Measurements from ENCODE around the gene PRKACG.
A peak's percentile ranks its signal among the peaks of the same experiment; 100 is the strongest.
"Not testable (repeated sequence)": the region's sequence is repeated elsewhere in the genome, so short reads cannot be mapped to it uniquely, and the experiment has no call there.

PRKACG gene

DNA sequence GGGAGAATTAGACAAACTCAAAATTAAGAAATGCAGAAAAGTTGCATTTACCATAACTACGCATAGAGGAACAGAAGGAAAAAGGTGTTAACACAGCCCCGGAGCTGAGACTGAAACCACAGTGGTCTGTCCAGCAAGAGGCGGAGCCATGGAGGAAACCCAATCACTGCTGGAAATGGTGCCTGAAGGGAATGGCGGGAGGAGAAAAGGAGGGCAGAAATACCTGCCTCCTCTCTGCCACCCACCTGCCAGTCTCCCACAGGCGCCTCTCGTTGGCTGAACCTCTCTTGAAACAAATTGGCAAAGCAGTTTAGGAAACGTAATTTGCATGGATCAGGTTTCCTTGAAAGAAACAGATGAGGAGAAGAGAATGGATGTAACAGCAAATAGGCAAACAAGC lies 9.7 kb upstream of the PRKACG start:
- DNase-seq = no peak

DNA sequence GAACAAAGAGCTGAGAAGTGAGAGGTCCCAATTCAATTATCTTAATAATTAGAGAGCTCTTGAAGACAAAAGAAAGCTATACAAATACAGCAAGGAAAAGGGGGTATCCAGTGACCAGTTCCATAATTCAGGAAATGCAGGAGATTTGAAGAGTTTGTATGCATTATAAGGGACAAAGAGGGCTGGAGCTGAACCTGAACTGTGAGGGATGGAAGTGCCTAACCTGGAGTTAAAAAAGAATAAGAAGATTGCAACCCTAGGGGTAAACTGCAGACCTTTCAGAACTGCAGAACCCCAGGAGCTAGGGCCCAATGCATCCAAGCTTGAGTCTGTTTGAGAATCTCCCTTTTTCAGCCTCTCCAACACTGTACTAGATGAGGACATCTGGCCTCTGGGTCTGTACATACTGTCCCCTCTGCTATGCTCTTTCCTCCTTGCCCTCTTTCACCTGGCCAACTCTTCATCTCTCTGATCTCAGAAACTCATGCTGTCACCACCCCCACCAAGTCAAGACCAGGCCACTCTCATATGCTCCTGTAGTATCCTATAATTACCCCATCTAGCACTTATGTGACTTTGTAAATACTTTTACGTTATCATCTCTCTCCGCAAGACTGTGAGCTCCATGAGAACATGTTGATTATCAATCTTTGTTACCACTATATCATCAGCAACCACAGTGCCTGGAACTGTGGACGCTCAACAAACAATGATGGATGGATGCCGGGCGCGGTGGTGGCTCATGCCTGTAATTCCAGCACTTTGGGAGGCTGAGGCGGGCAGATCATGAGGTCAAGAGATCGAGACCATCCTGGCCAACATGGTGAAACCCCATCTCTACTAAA lies 6.6 kb upstream of the PRKACG start:
- DNase-seq = no peak

DNA sequence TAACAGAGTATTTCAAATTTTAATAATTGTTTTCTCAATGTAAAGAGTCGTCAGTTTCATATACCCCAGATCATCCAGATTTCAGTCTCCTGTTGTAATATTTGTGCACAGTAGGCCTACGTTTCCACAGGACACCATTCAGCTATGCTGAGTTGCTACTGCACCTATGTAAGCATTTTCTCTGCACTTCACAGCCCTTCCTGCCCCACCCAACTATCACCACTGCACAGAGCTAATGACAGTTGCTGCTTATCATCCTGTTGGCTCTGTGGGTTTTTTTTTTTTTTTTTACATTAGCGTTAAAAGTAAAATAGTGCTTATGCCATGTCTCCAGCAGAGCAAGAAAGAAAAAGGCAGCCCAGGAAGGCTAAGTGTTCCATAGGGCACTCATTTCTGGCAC lies 5.9 kb upstream of the PRKACG start:
- no peak for DNase-seq

DNA sequence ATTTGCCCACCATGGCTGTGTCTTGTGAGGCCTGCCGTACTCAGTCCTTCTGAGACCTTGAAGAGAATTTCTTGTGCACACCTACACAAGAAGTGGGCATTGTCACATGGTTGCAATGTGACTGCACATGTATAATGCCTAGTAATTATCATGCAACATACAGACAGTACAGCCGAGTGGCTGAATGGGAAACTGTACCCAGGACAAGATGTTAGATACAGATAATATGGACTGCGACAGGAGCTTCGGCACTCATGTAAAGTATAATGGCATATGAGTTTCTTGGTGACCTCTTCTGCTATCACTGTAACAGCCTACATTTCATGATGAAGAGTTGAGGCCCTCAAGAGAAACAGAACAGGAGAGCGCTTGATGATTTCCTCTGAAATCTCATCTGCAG lies 4.8 kb upstream of the PRKACG start:
- DNase-seq = no peak

DNA sequence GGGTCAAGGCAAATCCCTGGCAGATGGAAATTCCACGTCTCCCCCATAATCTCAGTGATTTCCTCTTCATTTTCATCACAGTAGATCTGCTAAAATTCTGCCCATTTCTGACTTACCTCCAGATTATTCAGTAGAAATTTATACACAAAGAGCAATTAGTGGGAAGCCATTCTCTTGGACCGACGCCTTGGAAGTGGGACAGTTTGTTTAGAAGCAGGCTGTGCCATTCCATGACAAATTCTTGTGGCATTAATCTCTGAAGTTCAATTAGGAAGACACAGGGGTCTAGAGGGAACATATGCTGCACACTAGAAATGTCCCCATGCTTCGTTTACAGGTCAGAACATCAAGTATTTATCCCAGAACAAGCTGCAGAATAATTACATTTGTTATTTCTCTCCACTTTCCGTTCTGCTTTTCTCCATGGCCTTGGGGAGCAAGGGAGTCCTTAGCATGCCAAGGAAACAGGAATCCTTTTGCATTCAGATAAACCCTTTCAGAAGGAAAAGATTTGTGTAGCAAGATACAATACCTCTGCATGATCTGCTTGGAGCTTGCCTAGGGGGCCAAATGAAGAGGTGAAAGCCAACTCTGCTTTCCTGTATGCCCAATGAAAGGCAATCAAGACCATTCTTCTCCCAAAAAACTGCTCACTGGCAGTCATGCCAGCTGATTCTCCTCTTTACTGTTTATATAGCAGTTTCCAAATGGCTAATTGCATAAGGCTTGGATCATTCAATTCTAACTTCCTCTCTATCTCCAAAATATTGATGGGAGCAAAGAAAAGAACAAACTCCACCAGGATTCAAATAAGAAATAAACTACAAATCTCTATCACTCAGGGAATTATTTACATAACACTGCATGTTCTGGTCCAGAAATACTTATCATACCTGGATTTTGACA lies 2.5 kb upstream of the PRKACG start:
- no peak for DNase-seq

DNA sequence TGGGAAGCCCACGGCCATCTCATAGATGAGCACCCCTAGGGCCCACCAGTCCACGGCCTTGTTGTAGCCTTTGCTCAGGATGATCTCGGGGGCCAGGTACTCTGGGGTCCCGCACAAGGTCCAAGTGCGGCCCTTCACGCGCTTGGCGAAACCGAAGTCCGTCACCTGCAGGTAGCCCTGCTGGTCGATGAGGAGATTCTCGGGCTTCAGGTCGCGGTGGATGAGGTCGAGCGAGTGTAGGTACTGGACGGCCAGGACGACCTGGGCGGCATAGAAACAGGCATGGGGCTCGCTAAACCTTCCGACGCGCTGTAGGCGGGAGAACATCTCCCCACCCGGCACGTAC lies 558 bp downstream of the PRKACG start:
- no peak for DNase-seq

DNA sequence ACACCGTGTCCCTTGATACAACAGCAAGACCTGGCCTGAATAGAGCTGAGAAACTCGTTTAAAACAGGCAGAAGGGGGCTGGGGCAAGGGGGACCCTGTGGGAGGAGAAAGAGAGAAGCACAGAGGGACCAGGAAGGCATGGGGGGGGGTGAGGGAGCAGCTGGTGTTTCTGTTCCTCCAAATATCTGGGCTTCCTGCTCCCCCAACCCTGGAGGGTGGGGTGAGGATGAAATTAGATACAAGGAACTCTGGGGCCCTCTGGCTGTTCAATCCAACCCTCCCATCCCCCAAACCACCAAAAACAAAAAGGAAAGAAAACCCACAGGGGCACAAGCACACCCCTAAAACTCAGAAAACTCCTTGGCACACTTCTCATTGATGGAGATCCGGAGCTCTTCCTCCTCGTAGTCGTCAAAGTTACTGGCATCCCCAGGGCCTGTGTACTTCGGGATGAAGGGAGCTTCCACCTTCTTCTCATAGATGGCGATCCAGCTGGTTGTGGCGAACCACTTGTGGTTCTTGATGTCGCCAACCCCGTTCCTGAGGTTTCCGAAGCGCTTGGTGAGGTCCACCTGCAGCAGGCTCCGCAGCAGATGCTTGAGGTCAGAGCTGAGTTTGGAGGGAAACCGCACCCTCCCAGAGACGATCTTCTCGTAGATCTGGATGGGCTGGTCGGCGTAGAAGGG lies 1.1 kb downstream of the PRKACG start:
- DNase-seq = no peak

DNA sequence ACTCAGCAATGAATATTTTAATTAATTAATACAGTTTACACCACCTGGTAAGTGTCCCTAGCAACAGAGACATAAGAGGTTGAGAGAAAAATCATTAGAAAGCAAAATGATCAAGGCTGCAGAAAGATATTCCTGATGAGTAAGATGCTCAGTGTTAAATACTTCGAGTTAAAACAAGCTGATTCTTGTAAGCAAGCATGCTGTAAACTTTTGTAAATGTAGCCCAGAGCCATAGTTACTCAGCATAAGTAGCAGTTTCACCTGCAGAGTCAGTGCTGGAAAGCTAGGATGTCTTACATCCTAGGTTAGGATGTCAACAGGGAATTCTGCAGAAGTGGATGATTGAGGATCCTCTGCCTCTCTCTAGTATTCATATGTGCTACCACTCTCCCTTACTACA lies 4.2 kb downstream of the PRKACG start:
- DNase-seq = no peak

DNA sequence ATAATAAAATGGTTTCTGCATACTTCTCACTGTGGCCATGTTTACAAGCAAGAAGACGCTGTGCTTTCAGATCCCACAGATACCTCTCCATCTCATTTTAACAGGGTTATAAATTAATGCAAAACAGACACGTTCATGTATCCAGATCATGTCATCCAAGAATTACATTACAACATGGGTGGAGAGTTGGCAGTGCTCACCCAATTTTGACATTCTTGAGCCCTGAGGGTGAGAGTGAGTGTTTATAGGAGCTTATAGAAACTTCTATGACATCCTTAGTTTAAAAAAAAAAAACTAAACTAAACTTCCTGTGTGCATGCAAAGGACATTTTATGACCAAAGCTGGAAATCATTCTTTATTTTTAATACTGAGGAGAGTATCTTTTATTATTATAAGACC lies 9.1 kb downstream of the PRKACG start:
- DNase-seq = peak; percentile 60

DNA sequence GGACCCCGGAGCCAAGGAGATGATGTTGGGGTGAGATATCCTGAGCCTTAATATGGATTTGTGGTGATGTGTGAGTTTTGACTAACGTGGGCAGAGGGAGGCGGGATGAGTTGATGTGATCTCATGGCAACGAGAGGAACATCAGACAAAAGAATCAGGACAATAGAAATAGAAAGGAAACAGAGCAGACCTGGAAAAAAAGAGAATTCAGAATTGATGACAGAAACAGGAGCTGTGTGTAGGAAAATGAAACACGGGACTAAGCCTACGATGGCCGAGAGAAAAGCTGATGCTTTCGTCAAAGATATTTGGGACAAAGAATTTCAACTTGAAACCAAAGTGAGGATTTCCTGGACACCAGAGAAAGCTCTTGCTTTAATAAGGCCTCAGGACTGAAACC lies 10.9 kb downstream of the PRKACG start:
- DNase-seq = no peak

DNA sequence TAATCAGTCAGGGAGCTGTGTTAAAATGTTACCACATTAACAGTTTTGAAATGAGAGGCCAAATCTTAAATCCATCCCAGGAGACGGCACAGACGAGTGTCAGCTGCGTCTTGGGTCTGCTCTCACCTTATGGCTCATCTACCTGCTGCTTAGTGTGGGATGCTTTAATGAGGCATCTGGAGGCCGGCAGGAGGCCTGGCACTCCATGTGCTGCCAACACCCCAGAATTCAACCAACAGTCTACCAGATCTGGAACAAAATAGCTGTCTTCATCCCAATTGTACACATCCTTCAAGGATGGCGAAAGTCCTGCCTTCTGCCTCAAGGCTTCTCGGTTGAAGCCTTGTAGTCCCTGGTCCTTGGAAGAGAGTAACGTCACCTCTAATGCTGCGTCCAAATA lies 12.0 kb downstream of the PRKACG start:
- no peak for DNase-seq

DNA sequence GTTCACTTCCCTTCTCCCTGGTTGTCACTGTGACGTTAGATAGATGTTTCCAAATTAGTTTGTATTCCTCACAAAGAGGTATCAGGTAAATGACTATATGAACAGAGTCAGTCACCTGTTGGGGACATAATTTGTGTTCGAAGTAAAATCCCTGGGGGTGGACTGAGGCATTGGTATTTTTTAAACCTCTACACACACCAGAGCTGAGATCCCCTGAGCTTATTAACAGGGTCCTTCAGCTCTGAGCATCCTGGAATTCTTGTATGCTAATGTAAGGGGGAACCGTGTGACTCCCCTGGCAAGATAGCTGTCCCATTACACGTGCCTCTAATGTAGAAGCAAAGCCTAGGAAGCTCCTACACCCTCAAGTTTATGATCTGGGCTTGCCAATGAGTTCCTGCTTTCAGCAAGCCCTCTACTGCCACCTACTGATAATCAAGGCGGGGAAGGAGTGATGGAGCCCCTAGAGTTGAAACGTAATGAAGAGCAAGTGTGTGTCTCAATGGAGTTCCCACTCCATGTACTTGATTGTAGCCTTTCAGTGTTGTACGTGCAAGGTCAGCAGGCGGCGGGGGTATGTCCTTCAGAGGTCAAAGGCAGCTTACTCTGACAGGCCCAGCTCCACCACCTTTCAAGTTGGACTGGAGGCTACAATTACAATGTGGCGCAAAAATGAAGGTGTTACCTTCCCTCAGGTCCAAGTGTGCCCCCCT lies 14.4 kb downstream of the PRKACG start:
- DNase-seq = peak; percentile 64

DNA sequence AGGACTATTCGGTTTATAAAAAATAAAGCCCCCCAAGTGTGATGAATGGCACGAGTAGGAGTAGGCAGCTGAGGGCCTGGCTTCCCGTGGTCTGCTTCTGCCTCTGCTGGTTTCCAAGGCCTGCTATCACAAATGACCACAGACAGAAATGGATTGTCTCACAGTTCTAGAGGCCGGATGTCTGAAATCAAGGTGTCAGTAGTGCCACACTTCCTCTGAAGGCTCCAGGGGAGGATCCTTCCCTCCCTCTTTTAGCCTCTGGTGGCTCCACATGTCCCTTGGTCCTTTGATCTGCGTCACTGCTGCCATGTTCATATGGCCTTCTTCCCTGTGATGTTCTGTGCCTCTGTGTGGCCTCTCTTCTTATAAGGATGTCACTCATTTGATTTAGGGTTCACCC lies 15.1 kb downstream of the PRKACG start:
- DNase-seq = no peak

DNA sequence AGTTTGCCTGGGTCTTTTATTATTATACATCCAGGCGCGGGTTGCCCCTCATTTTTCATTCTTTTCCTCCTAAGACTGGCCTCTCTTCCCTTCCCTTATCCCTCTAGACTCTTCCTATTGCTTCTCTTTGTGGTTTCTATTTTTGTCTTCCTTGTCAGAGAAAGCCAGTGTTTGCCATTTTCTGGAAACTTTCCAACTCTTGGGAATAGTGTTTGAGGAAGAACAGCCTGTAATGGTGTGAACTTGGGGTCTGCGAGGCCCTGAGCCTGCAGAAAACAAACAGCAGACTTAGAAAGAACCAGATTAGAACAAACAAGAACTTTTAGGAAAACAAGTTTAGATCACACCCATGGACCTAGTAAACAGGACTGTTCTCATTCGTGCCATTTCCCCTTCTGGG lies 15.5 kb downstream of the PRKACG start:
- no peak for DNase-seq

DNA sequence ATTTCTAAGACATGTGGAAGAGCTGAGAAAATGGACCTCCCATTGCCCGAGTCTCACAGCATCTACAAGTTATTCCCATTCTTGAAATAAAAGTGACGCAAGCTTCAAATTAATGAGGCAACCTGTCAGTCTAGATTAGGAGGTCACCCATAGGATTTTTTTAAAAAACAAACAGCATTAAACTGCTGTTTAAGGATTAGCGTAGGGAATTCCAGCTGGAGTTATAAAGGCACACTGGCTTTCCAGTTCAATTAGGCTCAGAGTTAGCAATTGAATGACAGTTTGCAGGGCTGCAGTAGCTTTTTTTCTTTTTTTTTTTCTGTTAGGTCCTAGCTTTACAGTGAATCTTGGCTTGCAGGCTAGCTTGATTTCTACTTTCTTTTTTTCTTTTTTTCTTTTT lies 16.2 kb downstream of the PRKACG start:
- no peak for DNase-seq

DNA sequence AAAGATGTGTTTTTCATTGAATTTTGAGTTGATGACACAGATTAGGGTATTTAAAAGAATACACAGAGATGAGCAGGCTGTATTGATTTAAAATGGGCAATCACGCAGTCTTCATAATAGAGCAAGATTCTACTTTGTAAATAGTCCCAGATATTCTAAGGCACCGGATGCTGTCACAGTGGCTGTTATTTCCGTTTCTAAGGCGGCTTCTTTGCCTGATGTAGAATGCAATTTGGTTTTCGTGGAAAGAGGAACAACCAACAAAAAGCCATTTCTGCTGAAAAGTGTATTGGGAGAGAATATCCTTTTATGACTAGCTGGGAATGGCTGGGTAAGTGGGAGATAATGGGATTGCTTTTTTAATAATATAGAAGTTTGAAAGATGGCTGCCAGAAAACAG lies 17.5 kb downstream of the PRKACG start:
- DNase-seq = no peak

DNA sequence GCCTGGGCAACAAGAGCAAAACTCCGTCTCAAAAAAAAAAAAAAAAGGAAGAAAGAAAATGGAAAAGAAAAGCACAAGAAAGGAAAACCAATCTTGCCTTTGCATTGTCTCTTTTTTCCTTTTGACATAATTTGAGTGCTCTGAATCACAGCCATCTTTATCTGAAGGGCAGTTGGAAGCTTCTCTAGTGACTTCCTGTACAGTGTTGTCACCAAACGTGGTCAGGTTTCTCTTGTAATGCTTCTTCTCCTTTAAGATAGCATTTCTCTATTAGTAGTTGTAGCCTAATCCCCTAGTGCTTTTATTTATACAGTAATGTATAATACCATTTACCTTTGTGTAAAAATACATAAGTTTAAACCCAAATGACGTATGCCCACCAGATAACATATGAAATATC lies 18.1 kb downstream of the PRKACG start:
- DNase-seq = no peak

DNA sequence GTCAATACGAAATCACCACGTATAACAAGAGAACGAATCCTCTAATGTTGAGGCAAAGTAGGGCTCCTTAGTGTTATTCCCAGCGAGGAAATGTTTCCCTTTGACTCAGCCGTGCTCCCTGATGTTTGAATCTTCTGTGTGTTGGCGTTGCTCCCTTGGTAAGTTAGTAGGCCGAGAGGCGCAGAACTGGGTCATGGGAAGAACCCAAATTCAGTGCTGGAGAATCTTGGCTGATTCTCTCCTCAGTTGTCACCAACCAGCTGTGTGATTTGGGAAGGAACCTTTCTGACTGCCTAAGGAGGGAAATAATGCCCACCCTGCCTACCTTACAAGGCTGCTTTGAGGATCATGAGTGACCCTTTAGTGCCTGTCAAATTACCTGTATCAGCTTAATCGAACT lies 22.5 kb downstream of the PRKACG start:
- DNase-seq = no peak

DNA sequence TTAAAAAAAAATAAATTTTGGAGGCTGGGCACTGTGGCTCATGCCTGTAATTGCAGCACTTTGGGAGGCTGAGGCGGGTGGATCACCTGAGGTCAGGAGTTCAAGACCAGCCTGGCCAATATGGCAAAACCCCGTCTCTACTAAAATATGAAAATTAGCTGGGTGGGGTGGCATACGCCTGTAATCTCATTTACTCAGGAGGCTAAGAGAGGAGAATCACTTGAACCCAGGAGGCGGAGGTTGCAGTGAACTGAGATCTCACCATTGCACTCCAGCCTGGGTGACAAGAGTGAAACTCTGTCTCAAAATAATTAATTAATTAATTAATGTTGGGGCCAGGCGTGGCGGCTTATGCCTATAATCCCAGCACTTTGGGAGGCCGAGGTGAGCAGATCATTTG lies 27.0 kb downstream of the PRKACG start:
- not testable (repeated sequence) for DNase-seq

DNA sequence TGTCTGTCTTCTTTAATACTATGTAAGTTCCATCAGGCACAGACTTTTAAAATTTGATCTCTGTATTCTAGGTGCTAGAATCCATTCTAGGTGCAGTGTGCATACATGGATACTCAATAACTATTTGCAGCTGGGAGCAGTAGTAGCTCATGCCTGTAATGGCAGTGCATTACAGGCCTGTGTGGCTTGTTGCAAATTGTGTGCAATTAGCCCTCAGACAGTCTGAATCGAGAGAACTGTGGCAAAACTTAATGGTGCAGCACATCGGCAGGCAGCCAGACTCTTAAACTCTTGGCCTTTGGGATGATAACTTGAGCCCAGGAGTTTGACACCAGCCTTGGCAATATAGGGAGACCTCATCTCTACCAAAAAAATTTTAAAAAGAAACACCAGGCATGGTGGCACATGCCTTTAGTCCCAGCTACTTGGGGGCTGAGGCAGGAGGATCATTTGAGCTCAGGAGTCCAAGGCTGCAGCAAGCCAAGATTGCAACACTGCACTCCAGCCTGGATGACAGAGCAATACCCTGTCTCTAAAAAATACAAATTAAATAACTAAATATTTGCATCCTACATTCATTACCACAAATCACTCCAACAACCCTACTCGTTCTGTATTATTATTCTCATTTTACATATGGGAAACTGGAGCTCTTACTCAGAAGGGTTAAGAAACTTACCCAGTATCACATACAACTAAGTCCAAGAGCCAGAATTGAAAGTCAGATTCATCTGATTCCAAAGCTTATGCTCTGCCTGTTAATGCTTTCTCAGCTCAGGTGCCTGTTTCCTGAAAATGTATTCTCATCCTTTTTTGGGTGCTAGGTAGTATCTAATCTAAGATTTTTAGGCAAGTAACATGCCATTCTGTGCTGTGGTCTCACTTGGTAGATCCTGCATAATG lies 30.1 kb downstream of the PRKACG start:
- no peak for DNase-seq

DNA sequence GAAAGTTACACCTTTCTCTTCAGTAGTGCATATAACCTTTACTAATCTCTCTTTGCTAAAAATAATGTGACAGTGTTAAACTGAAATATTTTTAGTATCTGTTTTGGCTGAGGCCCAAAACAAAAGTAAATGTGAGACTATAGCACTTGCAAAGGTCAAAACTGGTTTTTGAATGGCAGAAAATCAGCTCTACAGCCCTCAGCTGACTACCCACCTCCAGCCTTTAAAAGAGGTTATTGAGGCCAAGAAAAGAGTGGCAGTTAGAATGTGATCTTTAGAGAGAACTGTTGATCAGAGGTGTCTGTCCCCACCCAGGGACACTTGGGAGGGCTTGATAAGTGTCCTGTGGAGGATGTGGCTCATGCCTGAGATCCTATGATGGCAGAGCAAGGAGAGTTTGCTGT lies 30.9 kb downstream of the PRKACG start:
- DNase-seq = no peak

DNA sequence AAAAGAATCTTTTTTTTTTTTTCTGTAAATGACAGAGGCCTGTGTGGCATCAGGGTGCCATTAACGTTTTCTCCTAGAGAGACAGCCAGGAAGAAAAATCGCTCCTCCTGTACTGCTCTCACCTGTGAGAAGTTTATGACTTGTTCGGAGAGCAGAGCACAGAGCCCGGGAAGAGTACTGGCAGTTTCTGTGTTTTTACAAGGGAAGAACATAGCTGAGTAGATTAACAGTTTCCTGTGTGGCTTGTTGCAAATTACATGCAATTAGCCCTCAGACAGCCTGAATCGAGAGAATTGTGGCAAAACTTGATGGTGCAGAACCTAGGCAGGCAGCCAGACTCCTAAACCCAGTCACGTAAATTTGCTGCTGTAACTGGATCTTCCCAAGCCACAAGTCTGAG lies 32.1 kb downstream of the PRKACG start:
- DNase-seq = no peak
